ENCODE measurements around the gene PRICKLE1. TPM values are rescaled to one million over a fixed set of nuclear protein-coding genes. Genes with fewer than 3 reads are reported as not detected.
A peak's percentile ranks its signal among the peaks of the same experiment; 100 is the strongest.

The PRICKLE1 gene
- total RNA-seq, 1 experiment from 2014 or later: 20.1 TPM

DNA sequence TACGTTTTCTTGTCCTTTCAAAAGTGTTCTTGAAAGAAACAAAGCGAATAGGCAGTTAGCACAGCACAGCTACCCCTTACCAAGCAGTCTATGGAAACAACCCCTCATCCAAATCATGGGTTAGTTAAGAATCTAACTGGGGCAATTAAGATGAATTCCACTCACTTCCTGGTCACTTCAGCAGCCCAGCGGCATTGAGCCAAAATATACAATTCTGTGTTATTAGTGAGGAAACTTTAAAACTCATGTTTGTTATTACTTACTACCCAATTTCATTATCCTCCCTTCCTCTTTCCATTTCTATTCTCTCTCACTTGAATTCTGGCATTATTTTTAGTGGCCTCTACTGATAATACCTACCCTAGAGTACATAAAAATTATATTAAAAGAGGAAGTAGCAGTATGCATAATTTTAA, 142.2 kb downstream of the PRICKLE1 start:
- BruUV-seq (replicated peaks): no TSS peak

DNA sequence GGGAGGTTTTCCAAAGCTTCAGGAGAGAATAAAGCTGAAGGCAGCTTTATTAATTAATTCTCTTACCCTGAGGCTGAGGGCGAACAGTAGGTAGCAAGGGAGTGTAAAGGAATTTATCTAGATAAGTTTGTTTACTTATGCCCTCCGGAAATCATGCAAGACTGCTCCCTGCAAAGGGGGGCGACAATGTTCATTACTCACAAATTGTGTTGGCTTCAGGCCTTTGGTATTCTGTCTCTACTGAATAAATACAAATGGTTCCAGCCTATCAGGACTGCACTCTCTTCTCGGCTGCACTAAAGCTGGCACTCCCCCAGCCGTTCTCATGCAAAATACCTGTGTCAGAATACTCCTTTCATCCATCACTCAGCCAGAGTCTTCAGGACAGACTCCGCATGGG, 142.8 kb downstream of the PRICKLE1 start:
- in situ Hi-C loops (cut with HindIII; ENCODE audit: low pct_unique_long_range_greater_than_20kb, low sequenced_read_pairs) (no loop called here), intact Hi-C loops (cut with micrococcal nuclease; ENCODE audit: unreplicated experiment) (no loop called here)
- BruUV-seq (replicated peaks): no TSS peak
- DNase-seq (ENCODE audit: low read depth, low spot score): no peak
- peaks cover 6% of the 10 kb centered on the region for H3K4me1 ChIP-seq (ENCODE audit: control insufficient read depth, insufficient read depth, low read length)
- ChIA-PET POLR2A (no interaction called here), CTCF (no interaction called here)
- no peaks in the 10 kb centered on the region for H3K27me3 ChIP-seq (ENCODE audit: control insufficient read depth, insufficient read depth, low read length)
- no peaks in the 10 kb centered on the region; the same call in 1 of the 2 replicates for H3K36me3 ChIP-seq (ENCODE audit: control insufficient read depth, insufficient read depth, low read length)
- TF ChIP-seq, protein P1, sequence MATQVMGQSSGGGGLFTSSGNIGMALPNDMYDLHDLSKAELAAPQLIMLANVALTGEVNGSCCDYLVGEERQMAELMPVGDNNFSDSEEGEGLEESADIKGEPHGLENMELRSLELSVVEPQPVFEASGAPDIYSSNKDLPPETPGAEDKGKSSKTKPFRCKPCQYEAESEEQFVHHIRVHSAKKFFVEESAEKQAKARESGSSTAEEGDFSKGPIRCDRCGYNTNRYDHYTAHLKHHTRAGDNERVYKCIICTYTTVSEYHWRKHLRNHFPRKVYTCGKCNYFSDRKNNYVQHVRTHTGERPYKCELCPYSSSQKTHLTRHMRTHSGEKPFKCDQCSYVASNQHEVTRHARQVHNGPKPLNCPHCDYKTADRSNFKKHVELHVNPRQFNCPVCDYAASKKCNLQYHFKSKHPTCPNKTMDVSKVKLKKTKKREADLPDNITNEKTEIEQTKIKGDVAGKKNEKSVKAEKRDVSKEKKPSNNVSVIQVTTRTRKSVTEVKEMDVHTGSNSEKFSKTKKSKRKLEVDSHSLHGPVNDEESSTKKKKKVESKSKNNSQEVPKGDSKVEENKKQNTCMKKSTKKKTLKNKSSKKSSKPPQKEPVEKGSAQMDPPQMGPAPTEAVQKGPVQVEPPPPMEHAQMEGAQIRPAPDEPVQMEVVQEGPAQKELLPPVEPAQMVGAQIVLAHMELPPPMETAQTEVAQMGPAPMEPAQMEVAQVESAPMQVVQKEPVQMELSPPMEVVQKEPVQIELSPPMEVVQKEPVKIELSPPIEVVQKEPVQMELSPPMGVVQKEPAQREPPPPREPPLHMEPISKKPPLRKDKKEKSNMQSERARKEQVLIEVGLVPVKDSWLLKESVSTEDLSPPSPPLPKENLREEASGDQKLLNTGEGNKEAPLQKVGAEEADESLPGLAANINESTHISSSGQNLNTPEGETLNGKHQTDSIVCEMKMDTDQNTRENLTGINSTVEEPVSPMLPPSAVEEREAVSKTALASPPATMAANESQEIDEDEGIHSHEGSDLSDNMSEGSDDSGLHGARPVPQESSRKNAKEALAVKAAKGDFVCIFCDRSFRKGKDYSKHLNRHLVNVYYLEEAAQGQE (IDR thresholded peaks at IDR 0.05; ENCODE audit: insufficient read depth in 1 of 2, low read depth in 2 of 2, low read length in 1 of 2): no peak
- no peak for TF ChIP-seq SIN3A (IDR thresholded peaks at IDR 0.05; ENCODE audit: borderline replicate concordance, insufficient read depth, low read depth, low read length)
- TF ChIP-seq TCF7L2 (IDR thresholded peaks at IDR 0.05; ENCODE audit: low read depth, low read length): no peak
- TF ChIP-seq, protein P2, sequence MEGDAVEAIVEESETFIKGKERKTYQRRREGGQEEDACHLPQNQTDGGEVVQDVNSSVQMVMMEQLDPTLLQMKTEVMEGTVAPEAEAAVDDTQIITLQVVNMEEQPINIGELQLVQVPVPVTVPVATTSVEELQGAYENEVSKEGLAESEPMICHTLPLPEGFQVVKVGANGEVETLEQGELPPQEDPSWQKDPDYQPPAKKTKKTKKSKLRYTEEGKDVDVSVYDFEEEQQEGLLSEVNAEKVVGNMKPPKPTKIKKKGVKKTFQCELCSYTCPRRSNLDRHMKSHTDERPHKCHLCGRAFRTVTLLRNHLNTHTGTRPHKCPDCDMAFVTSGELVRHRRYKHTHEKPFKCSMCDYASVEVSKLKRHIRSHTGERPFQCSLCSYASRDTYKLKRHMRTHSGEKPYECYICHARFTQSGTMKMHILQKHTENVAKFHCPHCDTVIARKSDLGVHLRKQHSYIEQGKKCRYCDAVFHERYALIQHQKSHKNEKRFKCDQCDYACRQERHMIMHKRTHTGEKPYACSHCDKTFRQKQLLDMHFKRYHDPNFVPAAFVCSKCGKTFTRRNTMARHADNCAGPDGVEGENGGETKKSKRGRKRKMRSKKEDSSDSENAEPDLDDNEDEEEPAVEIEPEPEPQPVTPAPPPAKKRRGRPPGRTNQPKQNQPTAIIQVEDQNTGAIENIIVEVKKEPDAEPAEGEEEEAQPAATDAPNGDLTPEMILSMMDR (IDR thresholded peaks at IDR 0.05): no peak
- TF ChIP-seq POLR2AphosphoS5 (IDR thresholded peaks at IDR 0.05; ENCODE audit: low read depth, low read length): no peak
- ATAC-seq: peak; percentile 75
- H3K27ac ChIP-seq (ENCODE audit: low read length): no peak overlapping the region
- H3K9me3 ChIP-seq (ENCODE audit: control insufficient read depth, insufficient read depth, low read depth, low read length): no peaks in the 10 kb centered on the region
- H3K4me3 ChIP-seq (ENCODE audit: low read depth in 2 of 2, low read length in 2 of 2): no peak overlapping the region

More for the DNA sequence above, 142.2 kb downstream of the PRICKLE1 start:
- intact Hi-C loops (cut with micrococcal nuclease; ENCODE audit: unreplicated experiment) (no loop called here), in situ Hi-C loops (cut with HindIII; ENCODE audit: low pct_unique_long_range_greater_than_20kb, low sequenced_read_pairs) (no loop called here)
- no peaks in the 10 kb centered on the region for H3K36me3 ChIP-seq (ENCODE audit: control insufficient read depth, insufficient read depth, low read length)
- no peak overlapping the region for H3K27ac ChIP-seq (ENCODE audit: low read length)
- TF ChIP-seq SIN3A (IDR thresholded peaks at IDR 0.05; ENCODE audit: borderline replicate concordance, insufficient read depth, low read depth, low read length) (no peak), POLR2AphosphoS5 (IDR thresholded peaks at IDR 0.05; ENCODE audit: low read depth, low read length) (no peak), TCF7L2 (IDR thresholded peaks at IDR 0.05; ENCODE audit: low read depth, low read length) (no peak)
- TF ChIP-seq, protein P2 (IDR thresholded peaks at IDR 0.05): no peak
- TF ChIP-seq, protein P1 (IDR thresholded peaks at IDR 0.05; ENCODE audit: insufficient read depth in 1 of 2, low read depth in 2 of 2, low read length in 1 of 2): no peak
- ChIA-PET POLR2A (no interaction called here), CTCF (no interaction called here)
- no peak overlapping the region for H3K4me3 ChIP-seq (ENCODE audit: low read depth in 2 of 2, low read length in 2 of 2)
- no peaks in the 10 kb centered on the region for H3K9me3 ChIP-seq (ENCODE audit: control insufficient read depth, insufficient read depth, low read depth, low read length)
- H3K4me1 ChIP-seq (ENCODE audit: control insufficient read depth, insufficient read depth, low read length): peaks cover 6% of the 10 kb centered on the region
- H3K27me3 ChIP-seq (ENCODE audit: control insufficient read depth, insufficient read depth, low read length): no peaks in the 10 kb centered on the region
- ATAC-seq (no peak), DNase-seq (ENCODE audit: low read depth, low spot score) (no peak)
